Fibroblast of lung (primary cell): Measurements from ENCODE around the gene KREMEN1.

Source experiments
- CTCF ChIP-seq, 2 donors: IDR thresholded peaks in 1 of 2; conservative IDR thresholded peaks in 1 of 2; 1 replicate in 1 of 2; 2 replicates in 1 of 2; pipeline ENCODE4 v1.5.1; 2011 to 2012; ENCODE audit warnings: low read length in 2 of 2, control low read depth in 1 of 2, inconsistent platforms in 1 of 2, low read depth in 1 of 2, mild to moderate bottlenecking in 1 of 2
- EZH2 ChIP-seq: IDR thresholded peaks from 2 replicates; pipeline ENCODE4 v1.5.1; 2012; ENCODE audit warnings: low read length, control low read depth, mild to moderate bottlenecking; ENCODE audit errors: missing control alignments

- TF ChIP-seq EZH2: no peak
- TF ChIP-seq CTCF (conservative IDR thresholded peaks at IDR 0.05 in 1 of 2, IDR thresholded peaks at IDR 0.05 in 1 of 2; ENCODE audit: low read depth in 1 of 2, low read length in 2 of 2): no peak
Observed at GRCh38 chr22:29050457-29050856, 22.4 kb upstream of the KREMEN1 start.
